ENCODE measurements around the gene ITPK1.

DNA sequence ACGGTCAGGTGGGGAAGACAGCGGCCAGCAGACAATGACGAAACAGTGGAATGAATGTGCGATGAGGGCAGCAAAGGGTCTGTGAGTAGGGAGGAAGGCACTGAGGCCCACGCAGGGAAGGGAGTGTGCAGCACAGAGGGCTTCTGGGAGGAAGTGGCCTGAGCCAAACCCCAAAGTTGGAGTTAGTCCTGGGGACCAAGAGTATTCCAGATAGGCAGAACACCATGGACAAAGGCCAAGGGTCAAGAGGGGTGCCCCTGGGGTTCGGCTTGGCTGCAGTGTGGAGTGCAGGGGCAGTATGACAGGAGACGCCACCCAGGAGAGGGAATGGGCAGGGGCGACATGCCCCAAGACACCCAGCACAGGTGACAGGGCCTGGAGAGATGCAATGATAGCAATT, 134.0 kb downstream of the ITPK1 start:
- TF ChIP-seq POLR2AphosphoS5 (IDR thresholded peaks at IDR 0.05) (no peak), CTCF (IDR thresholded peaks at IDR 0.05) (no peak), POLR2A (IDR thresholded peaks at IDR 0.05) (no peak)

All from prostate gland (tissue), 2 donors.